Activated CD8-positive, alpha-beta memory T cell treated with anti-CD3 and anti-CD28 coated beads, Interleukin-2, amount 50 U/mL, for 48 hours (primary cell): ENCODE measurements around the gene ZNF462.

Source experiments
- DNase-seq: peaks from one replicate; pipeline ENCODE4 v3.0.0-alpha.2; 2020

ZNF462 gene

DNA sequence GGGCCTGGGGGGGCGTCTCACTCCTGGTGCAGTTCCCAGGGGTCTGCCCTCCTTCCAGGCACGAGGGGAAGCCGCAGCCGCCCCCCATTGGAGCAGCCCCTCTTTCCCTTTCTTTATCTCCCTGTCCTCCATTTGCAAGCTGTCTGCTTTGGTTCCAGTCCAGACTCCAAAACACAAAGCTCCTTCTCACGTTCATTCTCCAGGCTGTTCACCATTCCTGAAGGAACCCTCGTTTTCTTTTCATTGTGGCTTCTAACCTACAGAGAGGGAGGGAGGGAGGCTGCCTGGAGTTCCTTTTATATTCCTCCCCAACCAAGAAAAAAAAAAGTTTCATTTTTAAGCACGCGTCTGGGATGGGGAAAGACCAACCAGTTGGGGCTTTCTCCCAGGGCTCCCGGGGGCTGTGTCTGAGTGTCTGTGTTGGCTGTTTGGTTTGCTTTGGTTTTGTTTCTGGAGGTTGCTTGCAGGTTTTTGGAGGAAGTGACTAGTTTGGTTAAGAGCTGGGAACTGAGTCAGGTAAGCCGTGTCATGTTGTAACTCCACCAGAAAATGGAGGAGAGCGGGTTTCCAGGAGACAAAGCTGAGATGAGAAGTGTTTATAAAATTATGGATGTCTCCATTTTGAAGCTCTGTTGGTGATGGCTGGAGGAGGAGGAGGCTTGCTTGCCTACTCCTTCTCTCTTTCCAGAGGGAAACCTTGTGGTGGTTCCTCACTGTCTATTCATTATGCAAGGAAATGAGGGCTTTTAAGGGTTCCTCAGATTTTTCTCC, 1.6 kb downstream of the ZNF462 start:
- no peak for DNase-seq

DNA sequence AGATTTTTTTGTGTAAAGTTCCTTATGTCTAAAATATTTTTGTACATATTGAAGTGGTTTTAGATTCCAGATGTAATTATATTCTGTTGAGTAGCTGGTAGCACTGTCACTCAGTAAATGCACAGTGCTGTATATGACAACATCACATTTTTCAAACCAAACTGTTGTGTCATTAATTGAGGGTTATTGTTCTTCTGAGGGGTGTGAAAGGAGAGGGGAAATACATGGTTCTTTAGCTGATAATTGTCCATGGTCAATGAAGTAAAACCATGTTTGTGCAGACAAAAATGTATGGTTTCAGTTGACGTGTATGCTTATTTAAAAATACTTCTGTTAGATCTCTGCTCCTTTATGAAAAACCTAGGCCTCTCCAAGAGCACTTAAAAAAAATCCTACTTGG, 3.3 kb downstream of the ZNF462 start:
- no peak for DNase-seq

DNA sequence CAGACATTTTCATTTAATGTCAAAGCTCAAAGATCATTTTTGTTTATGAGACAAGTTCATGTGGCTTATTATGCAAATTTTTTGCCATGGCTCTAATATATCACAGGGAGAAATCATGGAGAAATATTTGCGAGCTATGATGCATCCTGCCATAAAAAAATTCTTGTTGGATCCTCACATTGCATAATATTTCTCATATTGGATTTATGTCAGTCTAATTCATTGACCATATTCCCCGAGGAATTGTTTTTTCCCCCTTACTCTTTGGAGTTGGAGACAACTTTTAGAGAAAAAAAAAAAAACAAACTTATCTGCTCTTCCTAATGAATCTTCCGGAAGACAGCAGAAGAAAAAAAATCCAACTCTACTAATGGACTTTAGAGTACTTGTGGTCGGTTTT, 4.3 kb downstream of the ZNF462 start:
- no peak for DNase-seq

DNA sequence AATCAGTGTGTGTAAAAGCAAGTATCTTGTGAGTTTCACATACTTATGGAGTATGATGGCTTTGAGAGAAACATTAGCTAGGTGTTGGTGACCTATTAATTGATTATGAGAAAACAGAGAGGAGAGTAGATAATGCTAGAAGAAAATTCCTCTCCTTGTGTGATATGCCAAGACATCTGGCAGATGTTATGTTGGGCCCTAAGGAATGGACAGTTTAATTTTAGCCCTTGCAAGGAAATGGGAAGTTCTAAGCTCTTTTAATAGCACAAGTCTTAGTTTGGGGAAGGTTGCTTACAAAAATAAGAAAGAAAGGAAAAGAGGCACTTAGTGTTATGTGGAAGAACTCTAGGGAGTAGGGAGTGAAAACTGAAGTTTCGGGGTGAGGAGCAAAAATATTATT, 5.1 kb downstream of the ZNF462 start:
- no peak for DNase-seq

DNA sequence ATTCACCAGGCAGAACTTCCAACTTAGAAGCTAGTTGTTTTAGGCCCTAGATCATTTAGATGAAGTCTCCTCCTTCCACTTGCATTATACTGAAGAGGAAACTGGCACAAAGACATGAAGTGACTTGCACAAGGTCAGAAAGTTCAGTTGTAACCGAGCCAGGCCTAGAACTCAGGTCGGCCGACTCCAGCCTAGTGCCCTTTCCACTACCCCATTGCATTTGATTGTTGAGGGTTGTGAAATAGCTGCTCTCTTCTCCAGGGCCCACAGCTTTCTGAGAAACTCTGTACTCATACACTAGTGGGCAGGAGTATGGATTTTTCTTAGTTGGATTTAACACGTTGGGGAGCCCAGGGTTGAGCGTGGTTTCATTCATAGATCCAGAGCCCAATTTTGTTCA, 5.6 kb downstream of the ZNF462 start:
- DNase-seq = no peak

DNA sequence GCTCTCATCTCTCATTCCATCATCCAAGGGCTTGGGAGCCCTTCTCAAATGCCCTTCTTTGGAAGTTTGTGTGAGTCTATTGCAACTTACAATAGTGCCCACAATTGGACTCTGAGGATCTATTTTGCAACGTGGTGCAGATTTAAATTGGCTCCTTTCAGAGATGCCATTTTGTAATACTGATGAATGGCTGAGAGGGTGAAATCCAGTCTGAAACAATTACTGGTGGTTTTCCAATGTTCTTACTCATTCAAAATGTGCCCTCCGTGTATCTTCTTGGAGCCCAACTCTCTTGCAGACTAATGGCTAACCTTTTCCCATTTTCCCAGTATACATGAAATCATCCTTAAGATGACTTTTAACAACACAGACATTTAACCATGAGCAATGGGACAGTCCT, 6.1 kb downstream of the ZNF462 start:
- DNase-seq = no peak

DNA sequence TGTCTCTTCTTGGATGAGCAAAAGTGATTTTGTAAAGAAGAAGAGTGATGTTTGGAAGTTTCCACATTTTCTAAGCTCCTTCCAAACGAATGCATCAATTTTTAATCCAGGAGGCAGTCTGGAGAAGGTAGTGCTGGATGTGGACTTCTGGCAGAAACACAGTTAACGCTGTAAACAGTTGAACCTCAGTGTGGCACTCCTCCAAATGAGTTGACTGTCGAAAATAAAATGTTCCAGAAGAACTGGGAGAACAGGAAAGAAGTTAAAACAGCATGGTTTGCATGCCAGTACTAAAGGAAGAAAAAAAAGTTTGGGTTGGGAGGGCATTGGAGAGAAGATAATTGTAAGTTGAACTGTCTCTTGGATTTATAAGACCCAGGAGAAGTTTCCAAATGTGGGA, 6.5 kb downstream of the ZNF462 start:
- DNase-seq = no peak

DNA sequence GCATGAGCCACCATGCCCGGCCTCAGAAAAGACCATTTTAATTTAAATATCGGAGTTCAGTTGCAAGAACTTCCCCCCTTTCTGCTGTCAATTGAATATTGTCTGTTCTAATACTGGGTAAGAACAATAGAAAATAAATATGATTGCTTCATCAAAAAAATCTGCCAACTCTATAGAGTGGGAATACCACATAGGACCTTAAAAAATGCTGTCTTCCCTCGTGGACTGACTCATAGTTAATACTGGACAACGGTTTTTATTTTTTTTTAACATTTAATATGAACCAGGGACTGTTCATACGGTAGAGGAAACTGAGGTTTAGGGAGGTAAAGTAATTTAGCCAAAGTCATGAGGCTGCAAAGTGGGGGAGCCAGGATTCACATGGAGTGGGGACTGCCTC, 9.7 kb downstream of the ZNF462 start:
- DNase-seq = no peak

DNA sequence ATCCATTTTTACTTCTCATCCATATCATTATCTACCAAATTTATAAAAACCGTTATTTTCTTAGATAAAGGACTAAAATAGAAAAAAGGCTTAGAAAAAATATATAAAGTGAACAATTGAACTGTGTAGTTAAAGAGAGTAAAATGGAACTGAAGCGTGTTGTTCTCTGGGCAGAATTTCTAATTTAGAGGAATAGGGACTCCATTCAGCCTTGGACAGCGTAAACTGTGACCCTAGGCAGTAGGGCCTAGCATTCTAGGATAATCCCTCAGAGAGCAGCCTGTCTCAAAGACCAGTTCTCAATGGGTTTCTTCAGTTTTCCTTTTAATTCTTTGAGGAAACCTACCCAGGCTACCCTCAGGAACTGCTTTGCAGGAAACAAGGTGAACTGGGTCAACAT, 11.1 kb downstream of the ZNF462 start:
- DNase-seq = no peak

DNA sequence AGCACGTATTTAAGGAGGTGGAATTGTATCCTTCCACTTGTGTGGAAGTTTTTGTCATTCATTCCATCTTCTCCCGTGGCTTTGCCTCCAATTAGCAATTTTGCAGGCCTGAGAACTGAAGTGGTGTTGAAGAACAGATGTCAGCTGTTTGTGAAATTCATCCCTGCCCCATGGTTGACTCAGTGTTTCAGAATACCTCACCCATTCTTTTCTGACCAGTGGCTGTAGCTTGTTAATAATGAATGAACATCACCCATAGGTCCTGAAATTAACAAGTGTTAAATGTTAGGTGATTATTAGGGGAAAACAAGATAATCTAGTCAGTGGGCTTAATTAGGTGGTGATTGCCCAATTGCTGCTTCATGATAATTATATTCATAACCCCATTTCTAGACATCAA, 11.7 kb downstream of the ZNF462 start:
- DNase-seq = no peak

DNA sequence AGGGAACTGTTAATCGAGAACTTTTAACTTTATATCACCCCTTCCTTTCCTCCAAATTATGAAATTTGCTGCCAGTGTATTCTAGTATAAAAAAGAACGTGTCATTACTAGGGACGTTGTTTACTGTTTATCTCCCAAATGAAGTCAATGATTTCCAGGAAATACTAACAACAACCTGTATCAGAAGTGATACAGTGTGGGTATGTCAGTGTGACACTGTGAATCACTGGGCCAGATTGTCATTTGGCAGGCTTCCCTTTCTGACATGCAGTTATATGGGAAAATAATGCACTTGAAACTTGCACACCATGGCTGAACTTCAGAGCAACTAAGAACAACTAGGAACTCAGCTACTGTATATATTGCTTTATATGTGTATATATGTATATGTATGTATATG, 12.6 kb downstream of the ZNF462 start:
- no peak for DNase-seq

DNA sequence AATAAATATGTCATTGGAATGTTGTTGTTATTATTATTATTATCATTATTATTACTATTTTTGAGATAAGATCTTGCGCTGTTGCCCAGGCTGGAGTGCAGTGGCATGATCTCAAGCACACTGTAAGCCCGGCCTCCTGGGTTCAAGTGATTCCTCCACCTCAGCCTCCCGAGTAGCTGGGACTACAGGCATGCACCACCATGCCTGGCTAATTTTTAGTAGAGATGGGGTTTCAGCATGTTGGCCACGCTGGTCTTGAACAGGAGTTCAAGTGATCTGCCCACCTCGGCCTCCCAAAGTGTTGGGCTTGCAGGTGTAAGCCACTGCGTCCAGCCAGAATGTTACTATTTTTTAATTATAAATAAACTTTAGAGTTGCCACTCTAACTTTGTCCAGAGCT, 14.4 kb downstream of the ZNF462 start:
- no peak for DNase-seq

DNA sequence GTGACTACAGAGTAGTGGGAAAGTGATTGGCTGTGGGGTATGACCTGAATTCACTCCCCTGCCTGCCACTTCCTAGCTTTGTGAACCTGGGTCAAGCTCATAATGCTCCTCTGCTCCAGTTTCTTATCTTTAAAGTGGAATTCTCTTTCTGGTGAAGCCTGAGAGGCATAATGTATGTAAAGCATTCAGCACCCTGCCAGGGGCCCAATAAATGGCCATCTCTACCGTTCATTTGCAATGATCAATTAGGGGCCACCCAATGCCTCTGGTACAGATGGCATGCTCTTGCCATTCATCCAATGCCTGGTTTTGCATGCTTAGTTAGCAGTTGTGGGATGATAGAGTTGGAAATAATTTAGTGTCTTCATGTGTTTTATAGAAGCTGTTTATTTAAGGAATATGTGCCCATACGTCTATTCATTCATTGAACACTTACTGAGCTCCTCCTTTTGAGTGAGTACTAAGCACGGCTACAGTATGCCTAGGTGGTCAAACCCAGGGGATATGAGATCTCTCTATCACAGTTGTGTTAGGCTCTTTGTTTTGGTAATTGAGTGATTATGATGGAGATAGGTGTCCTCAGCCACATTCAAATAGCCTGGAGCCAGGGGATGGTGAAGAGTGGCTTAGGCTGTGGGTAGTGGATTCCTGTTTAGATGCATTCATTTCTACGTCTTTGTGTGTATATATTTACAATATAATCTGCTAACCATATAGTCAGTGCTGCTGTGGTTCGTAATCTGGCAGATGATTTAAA, 15.3 kb downstream of the ZNF462 start:
- no peak for DNase-seq

DNA sequence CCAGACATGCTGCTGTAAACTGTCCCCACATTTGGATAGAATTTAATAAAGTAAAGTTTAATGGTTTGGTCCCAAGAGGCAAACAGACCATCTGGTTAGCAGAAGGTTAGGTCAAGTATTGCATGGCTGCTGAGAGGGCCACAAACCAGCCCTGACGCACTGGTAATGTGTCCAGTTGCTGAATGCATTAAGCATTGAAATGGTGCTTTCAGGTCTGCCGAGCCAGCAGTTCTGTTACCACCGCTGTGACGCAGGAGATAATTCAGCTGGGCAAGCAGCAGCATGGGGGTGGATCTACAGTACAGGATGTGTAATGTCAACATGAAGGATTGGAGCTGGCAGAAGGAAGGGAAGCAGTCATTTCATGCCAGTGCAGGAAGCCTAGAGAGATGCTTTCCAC, 16.0 kb downstream of the ZNF462 start:
- no peak for DNase-seq

DNA sequence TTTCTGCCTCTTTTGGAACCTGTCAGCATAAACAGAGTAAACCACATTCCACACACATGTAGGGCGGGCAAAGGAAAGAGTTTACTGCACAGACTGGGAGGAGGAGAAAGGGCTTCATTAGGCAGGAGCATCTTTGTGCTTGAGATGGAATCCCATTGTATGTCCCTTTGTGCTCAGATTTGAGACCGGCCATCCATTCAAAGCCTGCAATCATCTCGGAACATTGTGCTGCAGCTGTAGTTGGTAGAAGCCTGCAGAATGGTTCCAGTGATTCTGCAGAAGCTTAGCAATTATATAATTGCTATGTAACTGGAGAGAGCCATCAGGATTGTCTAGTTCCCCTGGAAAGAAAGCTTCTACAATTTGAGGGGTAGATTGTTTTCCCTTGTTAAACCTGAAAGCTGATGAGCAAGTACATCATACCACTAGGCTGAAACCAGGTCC, 16.5 kb downstream of the ZNF462 start:
- DNase-seq = no peak

DNA sequence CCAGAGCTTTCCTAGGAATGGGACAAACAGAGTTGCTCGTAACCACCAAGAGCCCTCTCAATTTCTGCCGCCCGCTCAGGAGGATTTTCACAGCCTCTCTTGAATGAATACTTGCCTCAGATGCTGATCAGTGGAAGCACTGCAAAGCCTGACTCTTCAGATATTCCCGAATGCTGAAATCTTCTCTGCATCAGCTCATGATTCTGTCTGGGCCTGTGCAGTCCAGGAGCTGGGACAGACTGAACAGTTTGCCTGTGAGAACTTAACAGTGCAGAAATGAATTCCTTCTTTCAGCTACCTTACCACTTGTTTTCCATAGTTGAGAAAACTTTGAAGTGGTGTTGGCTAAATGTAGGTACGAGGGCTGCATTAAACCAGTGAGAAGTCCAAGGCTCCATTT, 17.1 kb downstream of the ZNF462 start:
- DNase-seq = no peak

DNA sequence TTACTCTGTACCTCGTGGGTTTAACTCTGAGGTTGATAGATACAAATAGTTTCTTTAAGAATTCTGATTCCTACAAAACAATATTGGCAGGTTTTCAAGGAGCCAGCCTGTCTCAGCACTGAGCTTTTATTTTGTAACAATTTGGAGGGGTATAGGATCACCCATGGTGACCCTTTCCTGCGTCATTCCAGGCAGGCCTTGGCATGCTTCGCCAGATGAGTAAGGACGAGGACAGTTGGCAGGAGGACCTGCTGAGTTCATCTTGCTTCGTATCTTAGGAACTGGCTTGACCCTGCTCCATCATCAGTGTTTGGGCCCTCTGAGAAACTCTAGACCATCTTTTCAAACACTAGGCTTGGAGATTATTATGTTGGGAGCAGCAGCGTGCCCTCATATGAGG, 17.9 kb downstream of the ZNF462 start:
- no peak for DNase-seq

DNA sequence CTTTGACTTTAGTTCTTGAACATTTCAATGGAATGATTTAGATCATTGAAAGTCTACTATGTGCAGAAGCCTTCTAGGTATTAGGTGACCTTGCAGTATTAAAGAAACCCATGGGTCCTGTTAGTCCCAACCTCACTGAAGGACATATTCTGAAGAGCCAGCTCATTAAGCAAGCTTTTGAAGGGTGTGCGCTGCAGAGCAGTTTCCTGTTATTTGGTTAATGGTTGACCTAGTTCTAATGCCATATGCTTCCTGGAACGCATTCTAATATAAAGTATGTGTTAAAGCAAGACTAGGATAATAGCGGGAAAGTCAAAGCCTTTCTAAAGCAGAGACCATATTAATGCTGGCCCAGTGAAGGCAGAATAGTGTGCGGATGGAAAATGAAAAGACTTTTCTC, 20.1 kb downstream of the ZNF462 start:
- no peak for DNase-seq

DNA sequence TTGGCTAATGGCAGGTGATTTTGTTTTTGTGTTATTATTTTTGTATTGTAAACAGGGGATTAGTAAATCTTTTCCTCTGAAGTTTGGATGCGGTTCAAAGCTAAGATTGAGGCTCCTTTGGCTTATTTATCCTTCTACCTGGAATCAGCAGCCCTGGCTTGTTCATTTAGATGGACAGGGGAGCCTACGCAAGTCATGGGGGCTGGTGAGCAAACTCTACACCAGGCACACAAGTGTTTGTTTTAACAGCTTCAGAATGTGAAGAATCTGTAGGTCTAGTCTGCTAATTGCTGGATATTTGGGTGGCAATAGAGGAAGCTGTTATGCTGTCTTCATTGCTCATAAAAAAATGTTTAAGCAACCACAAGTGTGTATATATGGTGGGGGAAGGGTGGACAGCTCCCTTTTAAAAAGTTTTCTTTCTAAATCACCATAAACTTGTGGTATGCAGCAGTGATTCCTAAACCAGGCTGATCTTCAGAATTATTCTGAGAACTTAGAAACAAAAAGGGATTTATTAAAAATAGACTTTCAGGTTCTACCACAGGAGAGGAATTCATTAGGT, 20.7 kb downstream of the ZNF462 start:
- DNase-seq = no peak

DNA sequence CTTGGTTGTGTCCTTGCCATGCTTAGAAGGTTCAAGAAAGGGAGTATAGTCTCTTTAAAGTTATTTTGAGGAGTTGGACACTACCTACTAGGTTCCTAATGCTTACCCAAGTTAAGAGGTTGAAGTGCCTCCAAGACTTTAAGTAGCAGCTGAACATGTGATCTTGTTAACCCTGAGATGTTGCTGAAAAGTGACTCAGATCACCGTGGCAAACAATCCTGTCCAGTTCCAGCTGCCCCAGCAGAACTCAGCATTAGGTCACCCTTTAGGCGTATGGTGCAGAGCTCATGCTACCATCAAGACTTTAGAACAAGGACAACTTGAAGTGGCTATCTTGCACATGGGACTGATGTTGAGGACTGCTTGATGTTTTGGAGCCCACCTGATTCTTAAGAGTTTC, 22.5 kb downstream of the ZNF462 start:
- no peak for DNase-seq

DNA sequence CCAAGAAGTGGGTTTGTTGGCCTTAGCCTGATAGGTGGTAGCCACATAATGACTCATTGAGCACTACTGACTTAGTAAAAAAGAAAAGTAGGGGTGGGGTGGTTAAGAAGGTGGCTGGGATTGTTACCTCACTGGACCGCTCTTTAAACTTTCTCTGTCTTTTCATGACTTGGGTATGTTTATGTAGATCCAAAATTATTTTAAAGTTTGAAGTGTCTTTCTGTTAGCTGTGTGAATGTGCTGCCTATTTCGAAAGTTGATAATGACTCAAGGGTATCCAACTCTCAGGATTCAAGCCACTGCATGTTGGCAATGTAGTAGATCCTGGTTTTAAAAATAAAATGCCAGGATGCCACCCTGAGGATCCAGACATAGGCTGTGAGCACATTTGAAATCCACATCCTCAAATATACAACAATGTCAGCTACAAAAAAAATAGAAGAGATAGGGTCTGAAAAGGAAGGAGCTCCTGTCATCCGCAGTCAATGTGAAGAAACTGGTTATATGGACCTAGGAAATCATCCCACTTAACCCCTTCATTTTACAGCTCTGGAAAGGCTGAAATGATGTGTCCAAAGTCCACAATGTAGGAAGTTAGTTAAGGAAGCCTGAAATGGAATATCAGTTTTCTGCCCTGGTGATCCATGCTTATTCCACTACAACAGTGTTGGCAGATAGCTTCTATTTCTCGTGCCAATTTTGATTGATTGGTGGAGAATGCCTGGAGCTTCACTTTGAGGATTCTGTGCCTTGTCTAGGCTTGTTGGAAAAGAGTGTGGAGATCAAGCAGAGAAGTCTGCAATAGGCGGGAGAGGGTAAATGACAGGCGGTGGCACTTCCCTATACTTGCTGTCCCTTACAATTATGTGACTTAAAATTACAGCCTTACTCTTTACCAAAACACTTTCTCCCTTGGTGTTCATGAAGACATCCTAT, 23.4 kb downstream of the ZNF462 start:
- DNase-seq = no peak

DNA sequence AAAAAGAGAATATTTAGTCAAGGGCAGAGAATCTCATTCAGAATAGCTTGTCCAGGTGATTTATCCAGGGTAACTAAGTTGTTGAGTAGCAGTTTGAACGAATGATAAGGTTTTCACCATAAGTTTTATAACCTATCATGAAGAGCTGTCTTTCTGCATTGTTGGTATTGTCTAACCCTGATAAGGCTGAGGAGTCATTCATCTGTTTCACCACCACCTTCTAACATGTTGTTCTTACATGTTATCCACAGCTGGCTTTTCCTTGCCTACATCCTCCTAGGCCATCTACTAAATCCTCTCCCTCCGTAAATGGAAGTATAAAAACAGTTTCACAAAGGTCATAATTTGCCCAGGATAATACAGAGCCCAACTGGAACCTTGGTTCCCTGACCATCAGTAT, 24.1 kb downstream of the ZNF462 start:
- no peak for DNase-seq

DNA sequence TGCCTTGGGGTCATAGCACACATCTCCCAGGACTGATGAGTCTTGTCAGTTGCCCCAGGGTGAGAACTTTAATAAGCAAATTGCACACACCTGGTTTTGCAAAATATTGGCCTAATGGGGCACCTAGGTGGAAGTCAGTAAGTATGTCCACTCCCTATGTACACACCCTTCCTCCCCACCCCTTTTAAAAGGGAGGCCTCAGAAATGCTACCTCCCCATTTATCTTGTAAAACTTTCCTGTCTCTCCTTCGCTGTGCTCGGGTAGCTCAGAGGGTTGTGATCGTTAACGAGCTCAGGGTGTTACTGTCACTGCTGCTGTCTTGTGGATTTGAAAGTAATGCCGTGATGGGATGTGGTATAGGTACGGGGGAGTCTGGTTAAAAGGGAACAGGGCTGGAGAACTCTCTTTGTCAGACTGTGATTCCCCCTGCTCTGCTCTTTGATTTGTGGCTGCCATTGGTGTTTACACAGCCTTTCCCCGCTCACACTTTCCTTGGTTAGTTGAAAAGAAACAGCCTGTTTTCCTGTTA, 26.2 kb downstream of the ZNF462 start:
- no peak for DNase-seq
